DND-41 (cell line): ENCODE results near the gene FAM240A.
"Not testable (repeated sequence)": the region's sequence is repeated elsewhere in the genome, so short reads cannot be mapped to it uniquely, and the experiment has no call there.

Source experiments
- ATAC-seq: fragments of 200-7000 bp; cut with Tn5 transposase; 3 replicates; pipeline ENCODE4 v1.9.1; 2021; ENCODE audit warnings: low read depth; ENCODE audit not compliant: insufficient read depth
- DNase-seq: peaks from one replicate; pipeline ENCODE4 v3.0.0-alpha.2; 2020
- H2AFZ ChIP-seq: 2 replicates; pipeline ENCODE4 v1.6.0; 2012; ENCODE audit warnings: low read depth, low read length
- H3K27ac ChIP-seq: 2 replicates; pipeline ENCODE4 v1.5.1; 2012; ENCODE audit warnings: low read length, inconsistent platforms
- H3K27me3 ChIP-seq: fragments of 200-600 bp; sonication (generic); 2 replicates; pipeline ENCODE4 v1.6.0; 2012; ENCODE audit warnings: low read length, mild to moderate bottlenecking, inconsistent platforms; ENCODE audit not compliant: insufficient read depth, poor library complexity
- H3K36me3 ChIP-seq: 2 replicates; pipeline ENCODE4 v1.5.1; 2012; ENCODE audit warnings: low read length, inconsistent platforms; ENCODE audit not compliant: insufficient read depth
- H3K4me1 ChIP-seq: 2 replicates; pipeline ENCODE4 v1.5.1; 2012; ENCODE audit warnings: mild to moderate bottlenecking, low read length; ENCODE audit not compliant: insufficient read depth
- H3K4me2 ChIP-seq: 2 replicates; pipeline ENCODE4 v1.6.0; 2012; ENCODE audit warnings: mild to moderate bottlenecking, moderate library complexity, low read length, inconsistent platforms; ENCODE audit not compliant: insufficient read depth
- H3K4me3 ChIP-seq, 2 experiments: fragments of 200-600 bp in 1 of 2; shearing (Covaris generic) in 1 of 2; 2 replicates each; pipeline ENCODE4 v1.5.1; 2012 to 2016; ENCODE audit warnings: inconsistent platforms in 2 of 2, low read length in 2 of 2, mild to moderate bottlenecking in 2 of 2, low read depth in 1 of 2, moderate library complexity in 1 of 2
- H3K79me2 ChIP-seq: 2 replicates; pipeline ENCODE4 v1.6.0; 2012; ENCODE audit warnings: low read length, inconsistent platforms; ENCODE audit not compliant: insufficient read depth
- H3K9ac ChIP-seq: 2 replicates; pipeline ENCODE4 v1.6.0; 2012; ENCODE audit warnings: low read depth, mild to moderate bottlenecking, inconsistent platforms, low read length, moderate library complexity
- H3K9me3 ChIP-seq: 2 replicates; pipeline ENCODE4 v1.5.1; 2012; ENCODE audit warnings: low read length, moderate library complexity, mild to moderate bottlenecking, inconsistent platforms; ENCODE audit not compliant: insufficient read depth, severe bottlenecking
- H4K20me1 ChIP-seq: 2 replicates; pipeline ENCODE4 v1.6.0; 2012; ENCODE audit warnings: low read length; ENCODE audit not compliant: insufficient read depth
- EZH2 ChIP-seq: IDR thresholded peaks from 3 replicates; pipeline ENCODE4 v1.6.1; 2012; ENCODE audit warnings: borderline replicate concordance, low read depth, mild to moderate bottlenecking, moderate library complexity, low read length, inconsistent platforms; ENCODE audit not compliant: severe bottlenecking
- TF ChIP-seq, protein P1 (sequence below): IDR thresholded peaks from 2 replicates; pipeline ENCODE4 v1.5.1; 2012; ENCODE audit warnings: borderline replicate concordance, low read length, moderate library complexity, mild to moderate bottlenecking; ENCODE audit not compliant: poor library complexity, severe bottlenecking; ENCODE audit errors: extremely low read depth

The FAM240A gene

DNA sequence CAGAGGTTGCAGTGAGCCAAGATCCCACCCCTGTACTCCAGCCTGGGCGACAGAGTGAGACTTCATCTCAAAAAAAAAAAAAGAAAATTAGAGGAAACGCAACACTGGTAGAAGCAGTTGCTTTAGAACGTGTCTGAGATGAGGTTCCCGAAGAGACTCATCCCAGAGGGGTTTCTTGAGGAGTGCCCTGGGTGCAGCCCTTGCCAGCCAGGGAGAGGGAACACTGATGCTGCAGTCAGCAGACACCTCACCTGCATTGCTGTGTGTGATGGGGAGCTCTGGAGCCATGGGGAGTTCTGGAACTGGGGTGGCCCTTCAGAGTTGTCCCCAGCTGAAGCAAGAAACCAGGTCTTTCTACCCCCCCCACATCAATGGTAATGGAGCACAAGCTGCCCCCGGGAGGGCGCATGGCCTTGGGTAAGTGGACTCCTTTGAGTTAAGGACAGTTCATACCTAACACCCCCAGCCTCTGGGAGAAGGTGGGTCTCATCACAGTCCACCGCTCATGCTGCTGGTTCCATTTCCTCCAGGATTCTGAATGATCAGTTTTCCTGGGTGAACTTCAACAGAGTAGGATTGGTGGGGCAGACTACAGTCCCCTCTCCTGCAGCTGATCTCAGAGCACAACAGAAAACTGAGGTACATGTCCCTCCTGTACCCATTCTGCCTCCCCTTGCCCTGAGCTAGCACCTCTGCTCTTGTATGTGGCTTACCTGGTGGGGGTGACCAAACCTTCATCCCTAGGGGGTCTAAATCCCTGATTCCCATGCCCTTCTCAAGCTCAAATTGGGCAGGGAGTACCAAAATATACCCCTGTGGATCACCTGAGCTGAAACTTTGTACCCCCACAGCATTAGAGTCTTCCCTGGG lies 27.5 kb upstream of the FAM240A start:
- no peak for TF ChIP-seq EZH2
- TF ChIP-seq, protein P1, sequence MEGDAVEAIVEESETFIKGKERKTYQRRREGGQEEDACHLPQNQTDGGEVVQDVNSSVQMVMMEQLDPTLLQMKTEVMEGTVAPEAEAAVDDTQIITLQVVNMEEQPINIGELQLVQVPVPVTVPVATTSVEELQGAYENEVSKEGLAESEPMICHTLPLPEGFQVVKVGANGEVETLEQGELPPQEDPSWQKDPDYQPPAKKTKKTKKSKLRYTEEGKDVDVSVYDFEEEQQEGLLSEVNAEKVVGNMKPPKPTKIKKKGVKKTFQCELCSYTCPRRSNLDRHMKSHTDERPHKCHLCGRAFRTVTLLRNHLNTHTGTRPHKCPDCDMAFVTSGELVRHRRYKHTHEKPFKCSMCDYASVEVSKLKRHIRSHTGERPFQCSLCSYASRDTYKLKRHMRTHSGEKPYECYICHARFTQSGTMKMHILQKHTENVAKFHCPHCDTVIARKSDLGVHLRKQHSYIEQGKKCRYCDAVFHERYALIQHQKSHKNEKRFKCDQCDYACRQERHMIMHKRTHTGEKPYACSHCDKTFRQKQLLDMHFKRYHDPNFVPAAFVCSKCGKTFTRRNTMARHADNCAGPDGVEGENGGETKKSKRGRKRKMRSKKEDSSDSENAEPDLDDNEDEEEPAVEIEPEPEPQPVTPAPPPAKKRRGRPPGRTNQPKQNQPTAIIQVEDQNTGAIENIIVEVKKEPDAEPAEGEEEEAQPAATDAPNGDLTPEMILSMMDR: no peak
- no peak overlapping the region for H3K9ac ChIP-seq
- no peaks in the 10 kb centered on the region for H3K36me3 ChIP-seq
- H4K20me1 ChIP-seq: no peaks in the 10 kb centered on the region
- no peaks in the 10 kb centered on the region for H3K9me3 ChIP-seq
- peak overlapping the region; percentile 24; the same call in 1 of the 2 replicates for H2AFZ ChIP-seq
- H3K4me2 ChIP-seq: no peak overlapping the region
- ATAC-seq (no peak), DNase-seq (no peak)
- H3K79me2 ChIP-seq: no peaks in the 10 kb centered on the region
- H3K27me3 ChIP-seq: no peaks in the 10 kb centered on the region
- no peak overlapping the region for H3K4me3 ChIP-seq
- H3K27ac ChIP-seq: peak overlapping the region; percentile 72
- H3K4me1 ChIP-seq: peaks cover 45% of the 10 kb centered on the region

DNA sequence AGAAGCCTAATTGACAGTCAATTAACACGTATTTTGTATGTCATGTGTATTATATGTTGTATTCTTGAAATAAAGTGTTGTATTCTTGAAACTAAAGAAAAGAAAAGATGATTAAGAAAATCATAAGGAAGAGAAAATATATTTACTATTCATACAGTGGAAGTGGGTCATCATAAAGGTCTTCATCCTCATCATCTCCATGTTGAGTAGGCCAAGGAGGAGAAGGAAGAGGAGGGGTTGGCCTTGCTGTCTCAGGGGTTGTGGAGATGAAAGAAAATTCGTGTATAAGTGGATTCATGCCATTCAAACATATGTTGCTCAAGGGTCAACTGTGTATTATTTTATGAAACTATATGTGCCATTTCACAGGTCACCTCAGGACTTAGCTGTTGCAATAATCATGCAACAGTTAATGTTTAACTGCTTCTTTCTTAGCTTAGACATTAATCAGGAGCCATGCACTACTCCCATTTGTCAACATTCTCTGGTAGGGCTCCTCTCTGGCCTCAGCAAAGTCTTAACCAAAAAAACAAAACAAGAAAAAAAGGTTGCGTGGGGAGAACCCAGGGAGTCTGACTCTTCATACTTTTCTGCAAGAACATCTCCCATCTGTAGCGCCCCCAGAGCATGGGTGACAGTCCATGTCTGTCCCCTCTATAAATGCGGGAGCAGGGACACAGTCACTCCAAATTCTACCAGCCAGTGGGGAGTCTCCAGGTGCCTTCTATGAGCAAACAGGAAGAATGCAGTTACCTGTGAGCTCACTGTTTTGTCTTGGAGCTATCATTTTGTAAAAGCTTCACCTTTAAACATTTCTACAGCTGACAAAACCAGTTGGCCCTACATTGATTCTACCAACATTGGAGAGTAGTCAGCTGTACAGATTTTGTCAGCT lies 26.3 kb upstream of the FAM240A start:
- DNase-seq (no peak), ATAC-seq (no peak)
- no peaks in the 10 kb centered on the region for H4K20me1 ChIP-seq
- peaks cover 46% of the 10 kb centered on the region for H3K4me1 ChIP-seq
- H3K36me3 ChIP-seq: no peaks in the 10 kb centered on the region
- H3K79me2 ChIP-seq: no peaks in the 10 kb centered on the region
- H3K27ac ChIP-seq: peak overlapping the region; percentile 72
- no peaks in the 10 kb centered on the region for H3K9me3 ChIP-seq
- H3K4me3 ChIP-seq: no peak overlapping the region
- H3K9ac ChIP-seq: peak overlapping the region; percentile 25; the same call in 1 of the 2 replicates
- no peaks in the 10 kb centered on the region for H3K27me3 ChIP-seq
- peak overlapping the region; percentile 23; the same call in 1 of the 2 replicates for H2AFZ ChIP-seq
- peak overlapping the region; percentile 43 for H3K4me2 ChIP-seq
- no peak for TF ChIP-seq EZH2
- TF ChIP-seq, protein P1: no peak

DNA sequence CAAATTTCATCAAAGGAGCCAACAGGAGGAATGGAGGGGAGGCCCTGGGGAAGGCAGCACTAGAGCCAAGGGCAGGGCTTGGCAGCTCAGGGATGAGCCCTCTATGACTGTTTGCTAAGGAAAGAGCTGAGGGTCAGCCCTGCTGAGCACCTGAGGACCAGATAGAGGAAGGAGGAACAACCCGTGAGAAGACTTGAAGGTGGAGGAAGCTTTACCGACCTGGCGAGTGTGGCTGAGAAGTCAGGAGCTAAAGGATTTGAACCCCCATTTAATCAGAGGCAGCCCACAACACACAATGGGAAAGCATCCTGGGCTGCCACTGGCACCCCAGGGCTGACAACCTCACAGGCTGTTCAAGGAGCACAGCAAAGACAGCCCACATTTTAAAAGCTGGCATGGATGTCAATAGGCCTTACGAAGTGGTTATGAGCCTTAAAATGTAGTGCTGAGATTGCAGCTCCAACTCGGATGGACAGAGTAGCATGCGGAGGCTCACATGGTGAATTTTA lies 25.5 kb upstream of the FAM240A start:
- Histone ChIP-seq H3K27ac (peak overlapping the region; percentile 72), H3K36me3 (no peaks in the 10 kb centered on the region), H3K27me3 (no peaks in the 10 kb centered on the region), H3K9ac (peak overlapping the region; percentile 25; the same call in 1 of the 2 replicates), H3K9me3 (no peaks in the 10 kb centered on the region), H4K20me1 (no peaks in the 10 kb centered on the region), H3K4me2 (peak overlapping the region; percentile 43), H3K4me3 (no peak overlapping the region), H2AFZ (no peak overlapping the region), H3K4me1 (peaks cover 46% of the 10 kb centered on the region), H3K79me2 (no peaks in the 10 kb centered on the region)
- ATAC-seq (peak; percentile 78), DNase-seq (peak; percentile 25)
- TF ChIP-seq, protein P1: no peak
- no peak for TF ChIP-seq EZH2

DNA sequence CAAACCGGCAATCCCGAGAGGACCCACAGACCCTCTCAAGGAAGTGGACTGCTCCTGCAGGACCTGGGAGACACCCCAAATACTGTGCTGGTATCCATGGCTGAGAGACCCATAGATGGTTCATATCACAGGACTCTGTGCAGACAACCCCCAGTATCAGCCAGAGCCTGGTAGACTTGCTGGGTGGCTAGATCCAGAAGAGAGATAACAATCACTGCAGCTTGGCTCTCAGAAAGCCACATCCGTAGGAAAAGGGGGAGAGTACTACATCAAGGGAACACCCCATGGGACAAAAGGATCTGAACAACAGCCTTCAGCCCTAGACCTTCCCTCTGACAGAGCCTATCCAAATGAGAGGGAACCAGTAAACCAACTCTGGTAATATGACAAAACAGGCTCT lies 25.1 kb upstream of the FAM240A start:
- peak overlapping the region; percentile 72 for H3K27ac ChIP-seq
- H4K20me1 ChIP-seq: not testable (repeated sequence)

More for the DNA sequence above, 25.1 kb upstream of the FAM240A start:
- H3K9ac ChIP-seq: peak overlapping the region; percentile 25; the same call in 1 of the 2 replicates
- H3K36me3 ChIP-seq, H2AFZ ChIP-seq, H3K79me2 ChIP-seq, H3K4me3 ChIP-seq, H3K9me3 ChIP-seq, H3K27me3 ChIP-seq: not testable (repeated sequence)
- peak overlapping the region; percentile 43 for H3K4me2 ChIP-seq
- peak; percentile 83 for DNase-seq
- H3K4me1 ChIP-seq: peaks cover 46% of the 10 kb centered on the region
- peak; percentile 71 for ATAC-seq
